Breast epithelium (tissue), 3 donors: ENCODE data around the gene SPOCK3.

Source experiments
- CTCF ChIP-seq, 3 donors: fragments of 450-650 bp; IDR thresholded peaks; one replicate each; pipeline ENCODE4 v1.5.1; 2016 to 2017; ENCODE audit warnings: antibody characterized with exemption in 3 of 3, mild to moderate bottlenecking in 3 of 3, moderate library complexity in 3 of 3
- POLR2A ChIP-seq: fragments of 450-650 bp; IDR thresholded peaks from one replicate; pipeline ENCODE4 v1.6.1; 2016; ENCODE audit warnings: antibody characterized with exemption, mild to moderate bottlenecking, moderate library complexity
- POLR2AphosphoS5 ChIP-seq, 3 donors: sonication (generic); formaldehyde crosslinking; IDR thresholded peaks; one replicate each; pipeline ENCODE4 v1.6.1; 2017; ENCODE audit warnings: antibody characterized with exemption in 3 of 3

GRCh38 chr4:166941629-166942028 lies 292.7 kb downstream of the SPOCK3 start:
- TF ChIP-seq CTCF (IDR thresholded peaks at IDR 0.05) (no peak), POLR2A (no peak), POLR2AphosphoS5 (IDR thresholded peaks at IDR 0.05) (no peak)
